Liver (tissue), 9 donors: ENCODE results near the gene PITHD1. TPM values are rescaled to one million over a fixed set of nuclear protein-coding genes. Genes with fewer than 3 reads are reported as not detected.
A peak's percentile ranks its signal among the peaks of the same experiment; 100 is the strongest.
"Not testable (repeated sequence)": the region's sequence is repeated elsewhere in the genome, so short reads cannot be mapped to it uniquely, and the experiment has no call there.

ENCODE experiments used
- DNase-seq: peaks from one replicate; pipeline ENCODE4 v3.0.0-alpha.2; 2017; ENCODE audit warnings: low spot score
- H3K27ac ChIP-seq, 2 donors: one replicate each; pipeline ENCODE4 v1.7.0; 2013; ENCODE audit warnings: inconsistent platforms in 2 of 2, low read length in 2 of 2, control low read depth in 1 of 2, low read depth in 1 of 2, mild to moderate bottlenecking in 1 of 2
- H3K27me3 ChIP-seq, 4 donors: one replicate each; pipeline versions ENCODE4 v1.6.1 to v1.7.0; 2013; ENCODE audit warnings: low read length in 3 of 4, inconsistent platforms in 1 of 4, mild to moderate bottlenecking in 1 of 4, moderate library complexity in 1 of 4; ENCODE audit not compliant: control insufficient read depth in 4 of 4, insufficient read depth in 4 of 4
- H3K36me3 ChIP-seq, 4 donors: one replicate each; pipeline versions ENCODE4 v1.6.1 to v1.7.0; 2013; ENCODE audit warnings: low read length in 3 of 4, mild to moderate bottlenecking in 3 of 4, low read depth in 1 of 4, moderate library complexity in 1 of 4; ENCODE audit not compliant: control insufficient read depth in 4 of 4, insufficient read depth in 3 of 4
- H3K4me1 ChIP-seq, 4 donors: one replicate each; pipeline versions ENCODE4 v1.6.1 to v1.7.0; 2013; ENCODE audit warnings: low read length in 3 of 4, mild to moderate bottlenecking in 3 of 4, moderate library complexity in 1 of 4; ENCODE audit not compliant: control insufficient read depth in 4 of 4, insufficient read depth in 4 of 4
- H3K4me3 ChIP-seq, 3 donors: one replicate each; pipeline versions ENCODE4 v1.6.1 to v1.7.0; 2013; ENCODE audit warnings: low read length in 3 of 3, control low read depth in 1 of 3, low read depth in 1 of 3, mild to moderate bottlenecking in 1 of 3
- H3K9ac ChIP-seq, 2 donors: one replicate each; pipeline ENCODE4 v1.7.0; 2013; ENCODE audit warnings: low read length in 2 of 2, mild to moderate bottlenecking in 2 of 2, moderate library complexity in 2 of 2, control low read depth in 1 of 2, low read depth in 1 of 2
- H3K9me3 ChIP-seq, 4 donors: one replicate each; pipeline versions ENCODE4 v1.6.1 to v1.7.0; 2013; ENCODE audit warnings: low read length in 3 of 4; ENCODE audit not compliant: control insufficient read depth in 4 of 4
- CTCF ChIP-seq: fragments of 150-350 bp; IDR thresholded peaks from 2 replicates; pipeline ENCODE4 v1.5.1; 2017; ENCODE audit warnings: improper control_type of control experiment, low read depth, low read length; ENCODE audit not compliant: missing input control
- FOXA2 ChIP-seq: IDR thresholded peaks from 2 replicates; pipeline ENCODE4 v1.6.1; 2016; ENCODE audit warnings: antibody characterized with exemption
- GABPA ChIP-seq, 2 donors: IDR thresholded peaks in 1 of 2; conservative IDR thresholded peaks in 1 of 2; 2 replicates each; pipeline ENCODE4 v1.6.1; 2016; ENCODE audit warnings: antibody characterized with exemption in 2 of 2, mild to moderate bottlenecking in 1 of 2, moderate library complexity in 1 of 2
- NR2F2 ChIP-seq: IDR thresholded peaks from 2 replicates; pipeline ENCODE4 v1.6.1; 2016; ENCODE audit warnings: antibody characterized with exemption
- RAD21 ChIP-seq, 2 donors: IDR thresholded peaks; 2 replicates each; pipeline ENCODE4 v1.6.1; 2016; ENCODE audit warnings: antibody characterized with exemption in 2 of 2, mild to moderate bottlenecking in 2 of 2
- WGBS: extraction: QIAGEN DNeasy Blood & Tissue Kit; methylation state at CpG from one replicate; pipeline ENCODE4 v1.1.7; 2013; 5-methylcytosine and 5-hydroxymethylcytosine counted together
- polyA plus RNA-seq, 2 donors: library from polyadenylated mRNA; stranded (reverse) in 1 of 2; unstranded in 1 of 2; fragments of 200-250 nt in 1 of 2; fragments of >200 nt in 1 of 2; fragmentation: Nextera tagmentation in 1 of 2; extraction: Ambion mirVana in 1 of 2; gene quantifications; one replicate each; pipeline versions ENCODE4 v1.2.1 to v1.2.3, GENCODE V29; 2013 to 2015
- total RNA-seq, 2 donors: library from RNA; depleted of rRNA; stranded (reverse); fragments of >200 nt; gene quantifications; one replicate each; pipeline ENCODE4 v1.2.3, GENCODE V29; 2014
- donor health status: healthy.
- donor health status: healthy.
- donor health status: healthy.
- donor health status: healthy.
- donor health status: healthy.

Gene PITHD1
- total and polyA plus RNA-seq, 4 donors: 17.1 to 86.4 (median 24.8) TPM

- H3K36me3 ChIP-seq: peaks cover 2 to 20% (median 9%) of the 10 kb centered on the region in 4 donors
These were observed 16.5 kb downstream of the PITHD1 start for GRCh38 chr1:23794732-23795182.

GRCh38 chr1:23795676-23796465, 17.7 kb downstream of the PITHD1 start:
- no peaks in the 10 kb centered on the region for H3K27me3 ChIP-seq
- H3K4me1 ChIP-seq: peaks cover 25 to 52% (median 41%) of the 10 kb centered on the region in 4 donors
- H3K9me3 ChIP-seq: no peaks in the 10 kb centered on the region
- DNase-seq: no peak
- TF ChIP-seq GABPA (IDR thresholded peaks at IDR 0.05 in 1 of 2, conservative IDR thresholded peaks at IDR 0.05 in 1 of 2): no peak
- no peak for TF ChIP-seq FOXA2
- H3K36me3 ChIP-seq: peaks cover 2 to 20% (median 9%) of the 10 kb centered on the region in 4 donors
- H3K9ac ChIP-seq: no peak overlapping the region
- H3K4me3 ChIP-seq: no peak overlapping the region
- 83% methylated on average over 16 of the region's 16 CpGs for WGBS
- no peak overlapping the region for H3K27ac ChIP-seq

More at GRCh38 chr1:23794732-23795182, 16.5 kb downstream of the PITHD1 start:
- H3K9ac ChIP-seq, H3K27me3 ChIP-seq, H3K9me3 ChIP-seq, H3K27ac ChIP-seq, DNase-seq, H3K4me3 ChIP-seq: not testable (repeated sequence)
- WGBS: 86% methylated on average over 9 of the region's 9 CpGs
- H3K4me1 ChIP-seq: peaks cover 25 to 55% (median 43%) of the 10 kb centered on the region in 4 donors

- H3K9ac ChIP-seq: no peak overlapping the region
- H3K4me1 ChIP-seq: peaks cover 25 to 55% (median 46%) of the 10 kb centered on the region in 4 donors
- no peak overlapping the region for H3K27ac ChIP-seq
- peaks cover 2 to 20% (median 9%) of the 10 kb centered on the region in 4 donors for H3K36me3 ChIP-seq
- H3K4me3 ChIP-seq: no peak overlapping the region
- 59% methylated on average over 17 of the region's 17 CpGs for WGBS
- no peaks in the 10 kb centered on the region for H3K27me3 ChIP-seq
- no peak for DNase-seq
- no peaks in the 10 kb centered on the region for H3K9me3 ChIP-seq
- TF ChIP-seq NR2F2: no peak
- TF ChIP-seq RAD21 (IDR thresholded peaks at IDR 0.05): peak; percentile 55 to 59
- peak; percentile 17 for TF ChIP-seq CTCF
These were observed 18.5 kb downstream of the PITHD1 start for GRCh38 chr1:23796466-23797271.
